ENCODE measurements around the gene NTRK2.

NTRK2 gene

GRCh38 chr9:84959339-84959738, 289.8 kb downstream of the NTRK2 start:
- DNase-seq = no peak
- H3K4me2 ChIP-seq (ENCODE audit: insufficient read depth, low read length) = no peak overlapping the region

GRCh38 chr9:84966876-84967830, 297.6 kb downstream of the NTRK2 start:
- DNase-seq (peak; percentile 11), ATAC-seq (ENCODE audit: insufficient read depth, low read depth) (0 out of 3 replicates have a peak, but pooled peaks have one; percentile 40)
- no peaks in the 10 kb centered on the region for H3K9me3 ChIP-seq (ENCODE audit: insufficient read depth, low read length, severe bottlenecking)
- H2AFZ ChIP-seq (ENCODE audit: low read depth, low read length) = no peak overlapping the region
- H3K27me3 ChIP-seq (ENCODE audit: insufficient read depth, low read length, poor library complexity) = no peaks in the 10 kb centered on the region
- H3K27ac ChIP-seq (ENCODE audit: low read length) = no peak overlapping the region
- no peaks in the 10 kb centered on the region for H4K20me1 ChIP-seq (ENCODE audit: insufficient read depth, low read length)
- H3K79me2 ChIP-seq (ENCODE audit: insufficient read depth, low read length) = no peaks in the 10 kb centered on the region
- H3K36me3 ChIP-seq (ENCODE audit: insufficient read depth, low read length) = no peaks in the 10 kb centered on the region
- no peak overlapping the region for H3K9ac ChIP-seq (ENCODE audit: low read depth, low read length)
- H3K4me3 ChIP-seq (ENCODE audit: low read depth in 1 of 2, low read length in 2 of 2) = no peak overlapping the region
- no peak overlapping the region for H3K4me2 ChIP-seq (ENCODE audit: insufficient read depth, low read length)
- TF ChIP-seq CTCF (IDR thresholded peaks at IDR 0.05; ENCODE audit: borderline replicate concordance, extremely low read depth, low read length, poor library complexity, severe bottlenecking) = peak; percentile 38
- no peak for TF ChIP-seq EZH2 (IDR thresholded peaks at IDR 0.05; ENCODE audit: borderline replicate concordance, low read depth, low read length, severe bottlenecking)
- H3K4me1 ChIP-seq (ENCODE audit: insufficient read depth, low read length) = no peaks in the 10 kb centered on the region

More at GRCh38 chr9:84959339-84959738, 289.8 kb downstream of the NTRK2 start:
- Histone ChIP-seq H2AFZ (ENCODE audit: low read depth, low read length) (no peak overlapping the region), H3K27me3 (ENCODE audit: insufficient read depth, low read length, poor library complexity) (no peaks in the 10 kb centered on the region), H3K4me3 (ENCODE audit: low read depth in 1 of 2, low read length in 2 of 2) (no peak overlapping the region), H3K79me2 (ENCODE audit: insufficient read depth, low read length) (no peaks in the 10 kb centered on the region), H4K20me1 (ENCODE audit: insufficient read depth, low read length) (no peaks in the 10 kb centered on the region), H3K27ac (ENCODE audit: low read length) (no peak overlapping the region), H3K36me3 (ENCODE audit: insufficient read depth, low read length) (no peaks in the 10 kb centered on the region), H3K4me1 (ENCODE audit: insufficient read depth, low read length) (no peaks in the 10 kb centered on the region), H3K9me3 (ENCODE audit: insufficient read depth, low read length, severe bottlenecking) (no peaks in the 10 kb centered on the region), H3K9ac (ENCODE audit: low read depth, low read length) (no peak overlapping the region)
- TF ChIP-seq CTCF (IDR thresholded peaks at IDR 0.05; ENCODE audit: borderline replicate concordance, extremely low read depth, low read length, poor library complexity, severe bottlenecking) = no peak
- no peak for TF ChIP-seq EZH2 (IDR thresholded peaks at IDR 0.05; ENCODE audit: borderline replicate concordance, low read depth, low read length, severe bottlenecking)
- ATAC-seq (ENCODE audit: insufficient read depth, low read depth) = no peak

- Histone ChIP-seq H3K9me3 (ENCODE audit: insufficient read depth, low read length, severe bottlenecking) (no peaks in the 10 kb centered on the region), H4K20me1 (ENCODE audit: insufficient read depth, low read length) (no peaks in the 10 kb centered on the region), H2AFZ (ENCODE audit: low read depth, low read length) (no peak overlapping the region), H3K36me3 (ENCODE audit: insufficient read depth, low read length) (no peaks in the 10 kb centered on the region), H3K79me2 (ENCODE audit: insufficient read depth, low read length) (no peaks in the 10 kb centered on the region), H3K4me2 (ENCODE audit: insufficient read depth, low read length) (no peak overlapping the region), H3K4me1 (ENCODE audit: insufficient read depth, low read length) (no peaks in the 10 kb centered on the region), H3K27me3 (ENCODE audit: insufficient read depth, low read length, poor library complexity) (no peaks in the 10 kb centered on the region), H3K27ac (ENCODE audit: low read length) (no peak overlapping the region), H3K4me3 (ENCODE audit: low read depth in 1 of 2, low read length in 2 of 2) (no peak overlapping the region), H3K9ac (ENCODE audit: low read depth, low read length) (no peak overlapping the region)
- no peak for DNase-seq
- TF ChIP-seq EZH2 (IDR thresholded peaks at IDR 0.05; ENCODE audit: borderline replicate concordance, low read depth, low read length, severe bottlenecking) (no peak), CTCF (IDR thresholded peaks at IDR 0.05; ENCODE audit: borderline replicate concordance, extremely low read depth, low read length, poor library complexity, severe bottlenecking) (no peak)
- ATAC-seq (ENCODE audit: insufficient read depth, low read depth) = no peak
Measured at GRCh38 chr9:84969084-84969483, 299.6 kb downstream of the NTRK2 start.
